ENCODE results near the gene ADCYAP1R1.

Gene ADCYAP1R1

GRCh38 chr7:31068006-31068675 lies 16.0 kb downstream of the ADCYAP1R1 start:
- no peak for DNase-seq (ENCODE audit: low read depth)

DNA sequence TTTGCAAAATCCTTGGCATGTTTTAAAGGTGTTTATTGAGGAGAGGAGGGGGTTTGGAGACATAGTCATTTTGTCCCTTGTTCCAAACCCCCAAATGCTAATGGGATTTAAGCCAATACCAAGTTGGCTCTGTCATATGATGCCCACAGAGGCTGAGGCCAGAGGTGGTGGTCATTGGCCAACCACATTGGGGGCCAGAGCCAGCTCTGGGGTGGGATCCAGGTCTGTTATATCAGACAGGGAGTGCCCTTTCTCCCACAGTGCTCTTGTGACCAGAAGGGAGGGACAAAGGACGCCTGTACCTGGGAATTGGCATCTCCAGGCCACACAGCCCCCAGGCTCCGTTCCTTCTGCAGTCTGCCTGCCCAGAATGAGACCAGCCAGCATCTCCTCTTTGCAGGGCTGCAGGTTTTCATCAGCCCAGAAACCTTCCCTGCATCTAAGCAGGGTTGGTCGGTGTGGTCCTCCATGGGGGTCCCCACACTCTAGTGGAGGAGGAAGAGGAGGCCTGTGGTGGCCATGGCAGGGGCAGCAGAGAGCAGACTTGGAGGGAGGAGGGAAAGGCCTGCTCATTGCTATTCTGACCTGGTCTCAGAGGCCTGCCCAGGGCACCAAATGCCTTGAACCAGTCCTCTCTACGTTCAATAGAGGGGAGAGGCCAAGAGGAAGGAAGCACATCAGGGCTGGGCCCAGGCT lies 17.9 kb downstream of the ADCYAP1R1 start:
- no peak for DNase-seq (ENCODE audit: low read depth)

GRCh38 chr7:31070991-31071644 lies 19.0 kb downstream of the ADCYAP1R1 start:
- no peak for DNase-seq (ENCODE audit: low read depth)

GRCh38 chr7:31071645-31072029 lies 19.5 kb downstream of the ADCYAP1R1 start:
- no peak for DNase-seq (ENCODE audit: low read depth)

DNA sequence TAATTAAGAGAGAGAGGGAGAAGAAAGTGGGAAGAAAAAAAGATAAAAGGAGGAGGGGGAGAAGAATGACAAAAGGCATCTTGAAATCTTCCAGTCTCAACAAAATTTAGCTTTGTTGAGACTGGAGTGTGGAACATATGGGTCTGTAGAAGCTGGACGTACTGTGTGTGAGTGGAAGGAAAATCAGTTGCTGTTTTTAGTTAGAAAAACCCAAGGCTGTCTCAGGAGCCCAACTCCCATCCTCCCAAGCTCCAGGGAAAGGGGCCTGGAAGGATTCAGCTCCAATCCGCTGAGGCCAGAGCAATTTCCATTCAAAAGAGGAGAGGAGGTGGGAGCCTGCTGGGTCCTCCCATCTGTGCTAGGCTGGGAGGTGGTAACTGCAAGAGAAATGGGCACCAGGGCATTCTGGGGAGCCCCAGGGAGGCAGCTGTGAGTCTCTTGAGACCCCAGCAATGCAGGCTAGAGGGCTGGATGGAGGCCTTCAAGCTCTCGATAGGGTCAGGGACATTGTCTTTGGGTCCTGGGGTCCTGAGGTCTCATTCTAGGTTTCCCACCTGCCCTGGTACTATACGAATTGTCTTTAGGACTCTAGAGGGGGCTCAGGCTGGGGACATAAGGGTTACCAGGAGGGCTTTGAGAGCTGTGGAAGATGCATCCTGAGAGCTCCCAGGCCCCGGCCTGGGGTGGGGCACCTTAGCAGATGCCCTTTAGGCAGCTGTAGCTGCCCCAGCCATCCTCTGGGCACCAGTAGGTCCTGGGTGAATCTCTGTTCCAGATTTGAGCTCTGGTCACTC lies 21.4 kb downstream of the ADCYAP1R1 start:
- no peak for DNase-seq (ENCODE audit: low read depth)

DNA sequence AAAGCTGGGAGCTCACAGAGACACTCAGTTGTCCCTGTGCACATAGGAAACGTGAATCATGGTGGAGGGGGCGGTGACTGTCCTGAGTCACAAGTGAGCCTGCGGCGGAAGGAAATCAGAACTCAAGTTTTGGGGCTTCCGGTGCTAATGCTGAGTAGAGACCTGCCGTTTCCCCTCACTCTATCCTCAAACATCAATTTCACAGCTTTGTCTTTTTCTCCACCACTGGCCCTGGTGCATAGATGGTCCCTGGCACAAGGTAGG lies 21.9 kb downstream of the ADCYAP1R1 start:
- no peak for DNase-seq (ENCODE audit: low read depth)

DNA sequence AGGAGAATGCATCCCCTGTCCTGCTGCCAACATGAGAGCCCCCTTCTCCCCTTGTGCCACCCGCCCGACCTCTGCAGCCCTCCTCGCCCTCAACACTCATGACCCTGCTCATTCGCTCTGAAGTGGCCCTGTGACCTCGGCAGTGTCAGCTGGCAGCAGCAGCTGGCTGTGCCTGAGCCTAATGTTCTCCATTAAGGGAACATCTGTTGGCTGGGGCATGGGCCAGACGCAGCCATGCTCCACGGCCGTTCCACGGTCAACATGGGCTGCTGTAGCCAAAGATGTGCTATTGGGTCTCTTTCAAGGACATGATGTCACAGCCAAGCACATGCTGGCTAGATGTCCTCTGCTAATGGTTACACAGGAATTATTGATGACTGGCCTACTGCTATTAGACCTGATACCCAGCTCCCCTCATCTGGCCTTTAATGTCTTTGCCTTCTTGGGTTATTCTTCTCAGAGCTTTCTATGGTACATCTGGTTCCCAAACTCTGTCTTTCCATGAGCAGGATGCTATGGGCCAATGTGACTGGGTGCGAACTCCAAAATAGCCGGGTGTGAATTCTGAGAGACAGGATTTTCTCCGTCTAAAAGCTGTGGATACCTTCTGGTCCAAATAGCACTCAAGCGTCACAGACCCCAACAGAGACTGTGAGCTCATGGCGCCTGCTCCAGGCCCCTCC lies 22.4 kb downstream of the ADCYAP1R1 start:
- DNase-seq (ENCODE audit: low read depth): no peak

DNA sequence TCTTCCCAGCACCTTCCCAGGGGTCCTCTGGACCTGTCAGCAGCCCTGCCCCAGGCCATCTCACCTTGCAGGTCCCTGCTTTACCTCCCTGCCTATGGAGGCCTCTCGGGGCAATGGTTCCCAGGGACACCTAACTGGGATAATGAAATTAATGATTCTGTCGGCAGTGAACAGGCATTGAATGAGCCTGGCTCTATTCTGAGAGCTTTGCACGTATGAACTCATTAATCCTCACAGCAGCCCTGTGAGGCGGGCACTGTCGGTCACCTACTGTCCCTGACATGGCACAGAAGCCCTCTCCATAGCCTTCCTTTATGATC lies 22.9 kb downstream of the ADCYAP1R1 start:
- DNase-seq (ENCODE audit: low read depth): no peak

DNA sequence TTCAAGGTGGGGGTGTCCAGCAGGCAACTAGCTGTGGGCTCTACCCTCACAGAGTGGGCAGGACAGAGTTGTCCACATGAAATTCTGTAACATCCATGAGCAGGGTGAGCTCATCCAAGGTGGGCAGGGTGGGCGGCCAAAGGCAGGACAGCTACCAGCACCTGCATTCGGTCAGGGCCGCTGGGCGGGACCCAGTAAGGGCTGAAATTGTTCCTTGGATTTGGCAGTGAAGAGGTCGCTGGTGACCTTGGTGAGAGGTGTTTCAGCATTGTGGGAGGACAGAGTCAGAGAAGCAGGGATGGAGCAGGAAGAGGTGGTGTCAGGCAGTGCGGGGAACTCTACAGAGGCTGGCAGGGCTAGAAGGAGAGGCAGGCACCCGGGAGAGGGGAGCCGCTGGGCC lies 23.9 kb downstream of the ADCYAP1R1 start:
- no peak for DNase-seq (ENCODE audit: low read depth)

DNA sequence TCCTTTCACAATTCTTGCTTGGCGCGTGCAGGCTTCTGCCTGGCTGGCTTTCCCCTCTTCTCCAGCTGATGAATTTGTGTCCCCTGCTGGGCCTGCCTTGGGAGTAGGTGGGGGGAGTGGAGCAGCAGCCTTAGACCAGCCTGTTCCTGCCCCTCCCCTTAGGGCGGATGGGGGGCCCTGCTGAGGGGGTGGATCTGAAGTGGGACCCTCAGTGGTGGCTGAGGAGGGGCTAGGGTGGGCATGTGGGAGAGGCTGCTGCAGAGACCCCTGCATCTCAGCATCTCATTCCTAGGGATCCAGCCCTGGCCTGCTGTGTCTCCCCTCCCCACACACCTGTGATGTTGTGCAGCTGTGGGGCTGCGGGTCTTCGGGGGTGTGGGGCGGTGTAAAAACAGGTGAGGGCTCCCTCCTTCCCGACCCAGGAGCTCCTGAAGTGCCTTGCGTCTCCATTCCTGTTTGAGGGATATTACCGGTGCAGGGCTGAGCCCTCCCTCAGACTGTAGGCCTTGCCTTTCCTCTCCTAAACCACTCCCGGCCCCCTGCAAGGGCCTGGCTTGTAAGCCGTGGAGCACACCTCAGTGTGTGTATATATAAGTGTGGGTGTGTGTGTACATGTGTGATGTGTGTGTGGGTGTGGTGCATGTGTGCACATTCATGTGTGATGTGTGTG lies 24.7 kb downstream of the ADCYAP1R1 start:
- DNase-seq (ENCODE audit: low read depth): no peak

DNA sequence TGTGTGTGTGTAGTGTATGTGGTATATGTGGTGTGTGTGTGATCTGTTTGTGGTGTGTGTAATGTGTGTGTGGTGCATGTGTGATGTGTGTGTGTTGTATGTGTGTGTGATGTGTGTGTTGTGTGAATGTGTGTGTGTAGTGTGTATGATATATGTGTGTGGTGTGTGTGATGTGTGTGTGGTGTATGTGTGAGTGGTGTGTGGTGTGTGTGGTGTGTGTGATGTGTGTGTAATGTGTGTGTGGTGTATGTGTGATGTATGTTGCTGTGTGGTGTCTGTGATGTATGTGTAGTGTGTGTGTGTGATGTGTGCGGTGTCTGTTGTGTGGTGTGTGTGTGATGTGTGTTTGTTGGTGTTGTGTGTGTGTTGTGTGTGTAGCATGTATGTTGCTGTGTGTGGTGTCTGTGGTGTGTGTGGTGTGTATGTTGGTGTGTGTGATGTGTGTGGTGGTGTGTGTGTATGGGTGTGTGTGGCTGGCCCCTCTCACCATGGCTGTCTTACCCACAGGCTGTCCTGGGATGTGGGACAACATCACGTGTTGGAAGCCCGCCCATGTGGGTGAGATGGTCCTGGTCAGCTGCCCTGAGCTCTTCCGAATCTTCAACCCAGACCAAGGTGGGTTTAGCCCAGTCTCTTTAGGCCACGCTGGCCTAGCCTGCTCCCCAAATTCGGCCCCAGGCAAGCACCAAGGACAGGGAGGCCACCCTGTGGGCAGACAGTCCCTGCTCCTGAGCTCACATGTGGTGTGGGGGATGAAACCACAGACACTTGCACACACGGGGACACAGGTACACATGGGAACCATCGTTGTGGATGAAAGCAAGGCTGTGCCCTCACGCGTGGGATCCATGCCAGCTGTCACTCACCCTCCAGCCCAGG lies 25.6 kb downstream of the ADCYAP1R1 start:
- DNase-seq (ENCODE audit: low read depth): no peak

DNA sequence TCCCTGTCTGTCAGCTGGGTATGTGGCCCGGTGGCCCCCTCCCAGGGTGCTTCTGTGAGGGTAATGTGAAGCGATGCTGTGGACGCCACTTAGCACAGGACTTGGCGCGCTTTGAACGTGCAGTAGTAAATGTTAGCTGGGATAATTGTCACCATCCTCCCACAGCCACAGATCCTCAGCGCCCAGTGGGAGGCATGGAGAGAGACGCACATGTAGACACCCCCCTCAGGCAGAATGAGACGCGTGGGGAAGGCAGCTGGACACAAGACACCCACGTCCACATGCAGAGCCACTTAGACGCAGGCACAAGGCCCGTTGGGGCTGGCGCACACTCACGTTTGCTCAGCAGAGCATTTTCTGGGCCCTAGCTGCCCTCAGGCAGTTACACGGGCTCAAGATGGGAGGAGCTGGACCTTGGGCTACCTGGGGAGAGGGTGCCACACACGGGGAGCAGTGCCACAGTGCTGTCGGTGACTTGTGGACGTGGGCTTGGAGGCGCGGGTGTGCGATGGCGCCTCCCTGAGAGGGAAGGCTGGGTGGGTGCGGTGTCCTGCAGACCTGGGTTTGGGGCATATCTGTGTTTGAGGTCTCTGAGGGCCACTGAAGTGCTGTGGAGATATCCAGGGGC lies 26.4 kb downstream of the ADCYAP1R1 start:
- DNase-seq (ENCODE audit: low read depth): no peak

DNA sequence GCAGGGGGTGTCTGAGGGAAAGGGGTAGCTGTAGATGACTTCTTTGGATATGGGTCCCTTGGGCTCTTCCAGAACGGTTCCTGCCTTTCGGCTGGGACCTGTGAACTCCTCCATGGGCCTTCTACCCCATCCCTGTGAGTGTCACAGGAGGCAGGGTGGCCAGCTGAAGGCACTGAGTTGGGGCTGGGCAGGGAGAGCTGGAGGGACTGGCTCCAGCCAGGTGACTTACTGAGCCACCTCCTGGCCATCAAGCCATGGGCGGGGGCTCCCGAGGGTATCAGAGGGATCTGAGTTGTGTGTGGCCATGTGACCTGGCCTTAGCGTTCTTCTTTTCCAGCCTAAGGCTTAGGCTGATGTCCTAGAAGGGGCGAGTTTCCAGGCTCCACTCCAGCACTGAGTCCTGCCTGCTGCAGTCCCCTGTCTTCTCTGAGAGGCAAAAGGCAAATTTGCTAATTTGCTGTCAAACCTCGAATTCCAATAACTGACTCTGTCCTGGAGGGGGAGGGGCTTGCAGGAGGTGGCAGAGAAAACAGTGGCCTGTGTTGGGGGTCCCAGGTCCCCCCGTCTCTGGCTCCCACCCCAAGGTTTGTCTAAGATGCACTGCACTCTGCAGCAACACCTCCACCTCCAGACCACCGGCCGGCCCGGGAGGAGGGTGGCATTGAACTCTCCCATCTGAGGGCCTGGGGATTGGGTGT lies 27.2 kb downstream of the ADCYAP1R1 start:
- no peak for DNase-seq (ENCODE audit: low read depth)

DNA sequence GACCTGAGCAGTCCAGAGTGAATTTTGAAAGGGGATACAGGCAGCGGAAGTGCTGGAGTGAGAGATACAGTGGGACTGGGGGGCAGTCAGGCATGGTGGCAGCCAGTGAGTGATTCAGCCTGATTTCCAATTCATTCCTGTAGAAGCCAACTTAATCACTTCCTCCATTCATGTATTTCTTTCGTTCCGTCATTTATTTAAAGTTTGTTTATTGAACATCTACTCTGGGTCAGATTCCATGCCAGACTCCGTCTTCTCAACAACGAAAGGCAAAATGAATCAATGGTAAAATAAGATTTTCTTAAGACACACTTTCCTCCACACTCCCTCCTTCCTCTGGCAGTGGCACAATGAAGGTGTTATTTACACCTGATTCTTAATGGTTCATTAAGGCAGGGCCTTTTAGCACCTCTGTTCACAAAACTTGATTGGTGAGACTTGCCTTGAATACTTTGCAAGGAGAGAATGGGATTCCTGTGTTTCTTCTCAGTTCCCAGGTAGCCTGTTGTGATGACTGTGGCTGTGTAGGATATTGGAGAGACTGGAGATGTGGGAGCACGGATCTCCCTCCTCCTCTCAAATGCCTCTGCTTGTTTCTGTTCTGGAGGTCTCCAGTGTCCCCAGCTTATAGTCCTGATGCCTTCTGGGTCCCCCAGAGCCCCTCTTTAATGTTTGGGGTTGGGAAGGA lies 27.9 kb downstream of the ADCYAP1R1 start:
- no peak for DNase-seq (ENCODE audit: low read depth)

- no peak for DNase-seq (ENCODE audit: low read depth)
Measured at GRCh38 chr7:31080763-31081162, 28.7 kb downstream of the ADCYAP1R1 start.

DNA sequence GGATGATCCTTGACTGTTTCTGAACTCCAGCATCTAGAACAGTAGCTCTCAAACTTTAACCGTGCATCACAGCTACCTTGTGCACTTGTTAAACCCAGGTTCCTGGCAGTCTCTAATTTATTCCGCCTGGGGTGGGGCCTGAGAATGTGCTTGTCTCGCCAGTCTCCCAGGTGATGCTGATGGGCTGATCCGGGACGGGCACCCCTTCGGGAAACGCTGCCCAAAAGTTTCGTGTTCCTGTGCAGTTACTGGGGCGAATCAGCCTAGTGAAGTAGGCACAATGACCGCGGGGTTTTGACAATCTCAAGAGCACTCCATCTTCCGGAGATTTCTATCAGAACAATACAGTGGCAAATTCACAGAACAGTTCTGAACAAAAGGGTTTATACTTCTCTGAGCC lies 29.9 kb downstream of the ADCYAP1R1 start:
- DNase-seq (ENCODE audit: low read depth): no peak

DNA sequence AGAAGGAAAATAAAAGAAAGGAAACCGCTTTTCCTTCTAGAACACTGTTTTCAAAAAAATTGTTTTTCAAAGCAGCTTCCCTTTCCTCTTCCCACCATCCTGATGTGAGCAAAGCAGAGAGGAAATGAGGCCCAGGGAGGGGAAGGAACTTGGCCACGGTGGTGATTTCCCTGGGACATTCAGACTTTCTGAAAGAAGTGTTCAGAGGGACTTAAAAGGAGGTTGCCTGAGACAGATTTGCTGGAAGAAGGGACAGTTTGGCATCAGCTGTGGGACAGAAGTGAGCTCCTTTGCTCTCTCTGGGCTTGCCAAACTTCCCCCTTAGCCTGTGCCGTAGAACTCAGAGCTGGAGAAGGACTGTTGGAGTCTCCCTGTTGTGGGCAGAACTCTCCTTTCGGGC lies 30.3 kb downstream of the ADCYAP1R1 start:
- DNase-seq (ENCODE audit: low read depth): no peak

DNA sequence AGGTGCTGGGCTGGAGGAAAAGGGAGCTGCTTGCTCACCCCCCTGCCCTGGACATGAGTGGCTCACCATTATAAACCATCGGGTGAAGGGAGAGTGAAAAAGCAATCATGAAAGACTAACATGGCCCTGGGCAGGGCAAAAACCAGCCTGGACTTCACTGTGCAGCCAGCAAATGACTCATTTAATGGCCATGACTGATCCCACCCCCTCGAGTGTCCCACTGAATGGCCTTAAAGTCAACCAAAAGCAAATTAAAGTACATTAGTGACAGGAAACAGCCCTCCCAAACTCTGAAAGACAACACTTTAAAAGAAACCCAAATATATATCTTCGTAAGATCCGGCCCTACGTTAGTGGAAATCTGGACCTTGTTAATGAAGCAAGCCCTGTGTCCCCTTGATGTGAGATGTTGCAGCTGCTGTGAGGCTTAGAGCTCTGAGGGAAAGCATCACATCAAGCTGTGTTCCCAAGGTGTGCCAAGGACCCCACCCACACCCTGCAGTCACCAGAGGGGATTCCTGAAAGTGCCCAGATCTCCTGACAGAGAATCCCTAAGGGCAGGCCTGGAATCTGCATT lies 31.2 kb downstream of the ADCYAP1R1 start:
- DNase-seq (ENCODE audit: low read depth): no peak

GRCh38 chr7:31084226-31084625 lies 32.1 kb downstream of the ADCYAP1R1 start:
- DNase-seq (ENCODE audit: low read depth): no peak

Data from stimulated activated CD4-positive, alpha-beta T cell treated with anti-CD3 and anti-CD28 coated beads, Interleukin-2, amount 100 ng/mL, for 4 hours (primary cell).